Erythroblast (primary cell): ENCODE data around the gene INTS4.
"Not testable (repeated sequence)": the region's sequence is repeated elsewhere in the genome, so short reads cannot be mapped to it uniquely, and the experiment has no call there.

Experiments used
- GATA1 ChIP-seq: IDR thresholded peaks from 2 replicates; pipeline ENCODE4 v1.6.1; 2011; ENCODE audit warnings: low read depth, mild to moderate bottlenecking, control low read depth, low read length, moderate library complexity
- POLR2A ChIP-seq: IDR thresholded peaks from 2 replicates; pipeline ENCODE4 v1.6.1; 2011; ENCODE audit warnings: mild to moderate bottlenecking, low read length

DNA sequence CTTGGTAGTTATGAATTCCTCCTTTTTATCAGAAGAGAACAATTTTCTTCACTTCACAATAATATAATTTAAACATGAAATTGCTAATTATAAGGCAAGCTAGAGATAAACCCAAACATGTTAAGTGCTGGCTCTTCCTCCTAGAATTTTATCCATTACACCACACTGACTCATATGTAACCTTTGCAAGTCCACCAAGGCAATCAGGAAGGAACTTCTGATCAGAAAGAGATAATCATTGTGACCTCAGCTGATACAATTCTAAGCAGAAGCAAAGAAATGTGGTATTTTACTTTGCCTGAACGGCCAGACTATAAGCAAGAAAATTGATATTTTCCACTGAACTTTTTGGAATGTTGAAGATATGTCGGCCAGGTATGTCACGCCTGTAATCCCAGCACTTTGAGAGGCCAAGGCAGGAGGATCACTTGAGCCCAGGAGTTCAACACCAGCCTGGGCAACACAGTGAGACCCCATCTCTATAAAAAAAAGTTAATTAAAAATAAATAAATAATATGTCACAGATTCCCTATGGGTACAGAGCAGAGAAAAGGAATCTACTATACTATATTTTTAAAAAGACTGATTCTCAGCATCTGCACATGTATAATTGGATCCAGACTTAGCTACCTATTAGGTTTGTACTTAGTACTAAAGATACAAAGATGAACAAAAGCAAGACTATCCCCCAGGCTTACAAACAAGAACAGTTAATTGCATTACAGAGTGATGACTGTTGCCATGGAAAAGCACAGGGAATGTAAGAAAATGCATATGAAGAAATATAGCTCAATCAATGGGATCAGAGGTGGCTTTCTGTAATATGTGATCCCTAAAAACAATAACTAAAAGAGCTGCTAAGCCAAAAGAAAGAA, 63.9 kb downstream of the INTS4 start:
- not testable (repeated sequence) for TF ChIP-seq POLR2A, GATA1
